ENCODE data around the gene CT47C1.

- TF ChIP-seq POLR2A (IDR thresholded peaks at IDR 0.05) (no peak), CTCF (IDR thresholded peaks at IDR 0.05) (no peak), EP300 (IDR thresholded peaks at IDR 0.05) (no peak)
Observed at GRCh38 chrX:119101168-119101567, 28.4 kb downstream of the CT47C1 start.

Data from tibial nerve (tissue), 4 donors.